HG03039 (cell line): ENCODE measurements around the gene LTB4R2.
"Not testable (repeated sequence)": the region's sequence is repeated elsewhere in the genome, so short reads cannot be mapped to it uniquely, and the experiment has no call there.

ENCODE experiments used
- ATAC-seq: cut with Tn5 transposase; IDR thresholded peaks from one replicate; pipeline ENCODE4 v1.9.1; 2021; ENCODE audit warnings: mild to moderate bottlenecking, moderate library complexity; ENCODE audit not compliant: unreplicated experiment

LTB4R2 gene

DNA sequence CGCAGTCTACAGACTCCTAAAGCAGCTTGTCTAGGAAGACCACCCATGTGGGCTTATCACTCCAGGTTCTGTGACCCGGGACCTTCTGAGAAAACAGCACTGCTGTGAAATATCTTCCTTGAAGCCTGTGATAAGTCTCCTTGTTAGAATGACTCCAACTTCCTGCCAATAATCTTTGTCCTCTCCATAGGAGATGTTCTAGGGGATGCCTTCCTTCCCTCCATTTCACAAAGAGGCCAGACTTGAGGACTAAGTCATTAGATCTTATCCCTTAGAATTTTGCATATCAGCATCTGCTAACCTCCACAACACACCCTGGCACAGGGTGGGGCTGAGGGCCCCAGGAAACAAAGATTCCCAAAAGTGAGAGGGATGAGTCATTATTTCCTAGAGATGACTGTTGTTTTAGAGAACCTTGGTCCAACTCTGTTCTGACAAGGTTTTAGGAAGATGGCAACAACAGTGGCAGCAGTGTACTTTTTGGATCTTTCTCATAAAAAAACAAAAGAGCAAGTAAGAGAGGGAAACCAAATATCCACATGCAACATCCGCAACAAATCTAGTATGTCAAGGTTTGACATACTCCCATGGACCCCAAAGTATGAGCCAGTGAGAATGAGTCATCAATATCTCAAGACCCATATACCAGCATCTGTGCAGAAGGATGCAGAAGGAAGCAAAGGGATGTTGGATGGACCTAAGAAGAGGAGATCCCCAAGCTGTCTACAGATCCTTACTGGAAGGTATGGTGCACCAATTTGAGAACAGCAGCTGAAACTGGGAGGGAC is 7.4 kb downstream of the LTB4R2 start:
- no peak for ATAC-seq

DNA sequence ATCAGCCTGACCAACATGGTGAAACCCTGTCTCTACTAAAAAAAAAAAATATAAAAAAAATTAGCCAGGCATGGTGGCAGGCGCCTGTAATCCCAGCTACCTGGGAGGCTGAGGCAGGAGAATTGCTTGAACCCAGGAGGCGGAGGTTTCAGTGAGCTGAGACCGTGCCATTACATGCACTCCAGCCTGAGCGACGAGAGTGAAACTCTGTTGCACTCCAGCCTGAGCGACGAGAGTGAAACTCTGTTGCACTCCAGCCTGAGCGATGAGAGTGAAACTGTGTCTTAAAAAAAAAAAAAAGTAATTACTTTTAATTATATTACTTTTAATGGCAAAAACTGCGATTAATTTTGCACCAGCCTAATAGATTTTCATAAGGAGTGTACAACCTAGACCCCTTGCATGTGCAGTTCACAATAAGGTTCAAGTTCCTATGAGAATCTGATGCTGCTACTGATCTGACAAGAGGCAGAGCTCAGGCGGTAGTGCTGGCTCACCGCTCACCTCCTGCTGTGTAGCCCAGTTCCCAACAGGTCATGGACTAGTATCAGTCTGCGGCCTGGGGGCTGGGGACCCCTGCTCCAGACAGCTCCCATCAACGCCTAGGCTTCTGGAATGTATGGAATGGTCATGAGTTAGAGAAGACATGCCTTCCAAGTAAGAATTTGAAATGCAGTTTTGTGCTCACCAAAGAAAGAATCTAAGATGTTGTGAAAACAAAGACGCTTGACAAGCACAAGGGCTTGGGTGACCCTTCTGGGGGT is 11.5 kb downstream of the LTB4R2 start:
- ATAC-seq, result no peak

DNA sequence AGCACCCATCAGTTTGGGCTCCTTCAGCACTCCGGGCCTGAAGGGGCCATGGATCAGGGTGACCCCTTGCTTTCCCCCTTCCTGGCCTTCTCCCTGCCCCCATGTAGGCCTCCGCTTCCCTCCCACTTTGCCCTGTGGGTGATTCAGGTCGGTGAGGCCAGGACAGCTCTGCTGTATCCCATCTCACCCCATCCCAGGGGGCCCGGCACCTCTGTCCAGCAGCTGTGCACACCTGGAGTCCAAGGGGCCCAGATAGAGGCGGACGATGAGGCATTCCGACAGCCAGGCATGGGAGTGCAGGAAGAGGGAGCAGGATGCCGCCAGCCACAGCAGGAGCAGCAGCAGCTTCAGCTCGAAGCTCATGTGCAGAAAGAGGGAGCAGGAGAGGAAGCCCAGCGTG is 12.7 kb downstream of the LTB4R2 start:
- no peak for ATAC-seq

DNA sequence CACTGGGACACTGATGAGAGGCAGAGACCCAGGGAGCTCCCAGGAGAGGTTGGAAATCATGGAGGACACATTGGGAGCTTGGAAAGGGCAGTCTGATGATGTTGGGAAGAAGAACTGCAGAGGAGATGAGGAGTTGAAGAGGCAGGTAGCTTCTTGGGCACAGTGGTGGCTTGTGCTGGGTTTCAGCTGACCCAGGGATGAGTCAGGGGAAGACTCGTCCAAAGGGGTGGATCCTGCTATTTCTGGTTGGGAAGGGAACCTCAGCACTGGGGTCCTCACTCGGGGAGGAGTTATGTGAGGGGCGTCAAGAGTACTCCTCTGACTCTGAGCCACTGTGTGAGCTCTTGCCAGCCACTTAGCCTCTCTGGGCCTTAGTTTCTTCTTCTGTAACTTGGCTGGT is 13.4 kb downstream of the LTB4R2 start:
- no peak for ATAC-seq

DNA sequence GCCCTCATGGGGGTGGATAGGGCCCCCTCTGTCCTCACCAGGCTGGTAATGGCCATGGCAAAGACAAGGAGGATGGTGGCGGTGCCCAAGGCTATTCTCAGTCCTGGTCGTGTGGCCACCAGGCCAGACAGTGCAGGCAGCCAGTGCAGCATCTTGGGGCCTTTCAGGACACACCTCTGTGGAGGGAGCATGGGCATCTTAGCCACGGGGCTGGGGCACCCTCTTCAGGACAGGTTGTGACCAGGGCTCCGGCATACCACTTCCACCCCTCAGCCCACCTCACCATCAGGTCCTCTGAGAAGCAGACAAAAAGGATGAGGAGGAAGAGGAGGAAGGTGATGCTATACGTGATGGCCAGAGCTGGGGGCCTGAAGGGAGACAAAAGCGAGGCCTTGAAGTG is 14.1 kb downstream of the LTB4R2 start:
- no peak for ATAC-seq

DNA sequence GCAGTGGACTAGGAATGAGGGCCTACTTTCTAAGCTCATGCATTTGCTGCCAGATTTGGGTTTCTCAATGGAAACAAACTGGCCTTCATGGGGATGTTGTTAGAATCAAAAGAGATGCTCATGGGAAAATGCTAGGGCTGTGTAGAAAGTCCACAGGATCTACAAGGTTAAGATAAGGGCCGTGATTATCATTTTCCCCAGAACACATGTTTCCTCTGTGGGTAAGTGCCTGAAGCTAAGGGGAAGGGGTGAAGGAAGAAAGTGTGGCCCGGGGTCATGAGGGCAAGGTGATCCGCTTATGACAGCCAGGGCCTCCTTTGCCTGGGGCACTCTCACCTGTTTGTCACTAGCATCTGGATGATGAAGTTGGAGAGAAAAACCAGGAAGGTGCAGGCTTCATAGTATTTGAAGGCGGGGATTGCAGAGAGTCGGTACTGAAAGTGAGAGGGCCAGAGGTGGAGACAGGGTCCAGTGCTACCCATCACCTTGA is 15.1 kb downstream of the LTB4R2 start:
- ATAC-seq, result no peak

DNA sequence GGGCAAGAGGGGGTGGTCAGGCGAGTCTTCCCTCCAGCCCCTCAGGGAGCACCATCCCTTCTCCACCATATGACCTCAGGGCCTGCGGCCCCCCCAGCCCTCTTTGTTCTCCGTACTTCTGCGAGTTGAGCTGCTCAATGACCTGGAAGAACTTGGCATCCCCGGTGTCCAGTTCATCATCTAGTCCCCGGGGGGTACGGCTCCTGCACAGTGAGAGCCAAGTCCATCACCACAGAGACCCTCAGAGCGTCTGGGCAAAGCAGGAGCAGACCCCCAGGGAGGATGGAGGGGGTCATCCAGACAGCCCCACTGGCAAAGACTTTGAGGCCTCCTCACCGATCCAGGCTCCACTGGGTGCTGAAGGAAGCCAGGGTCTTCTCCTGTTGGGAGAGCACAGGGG is 16.0 kb downstream of the LTB4R2 start:
- ATAC-seq, result no peak

DNA sequence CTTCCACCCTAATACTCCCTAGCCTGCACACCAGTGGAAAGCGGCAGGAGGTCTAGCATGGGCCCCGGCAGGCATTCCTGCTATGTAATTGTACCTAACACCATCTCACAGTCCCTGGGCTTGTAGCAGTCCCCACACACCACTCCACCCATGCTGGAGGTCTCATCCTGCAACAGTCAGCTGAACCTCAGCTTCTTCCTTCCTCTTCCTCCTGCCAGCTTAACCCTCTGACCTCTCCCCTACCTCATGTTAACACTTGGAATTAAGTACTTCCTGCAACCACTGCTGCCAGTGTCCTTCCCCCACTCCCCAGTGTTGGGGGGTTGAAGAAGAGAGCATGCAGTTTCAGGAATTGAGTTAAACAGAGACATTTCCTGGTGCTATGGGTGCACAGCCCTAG is 17.4 kb downstream of the LTB4R2 start:
- ATAC-seq, result no peak

DNA sequence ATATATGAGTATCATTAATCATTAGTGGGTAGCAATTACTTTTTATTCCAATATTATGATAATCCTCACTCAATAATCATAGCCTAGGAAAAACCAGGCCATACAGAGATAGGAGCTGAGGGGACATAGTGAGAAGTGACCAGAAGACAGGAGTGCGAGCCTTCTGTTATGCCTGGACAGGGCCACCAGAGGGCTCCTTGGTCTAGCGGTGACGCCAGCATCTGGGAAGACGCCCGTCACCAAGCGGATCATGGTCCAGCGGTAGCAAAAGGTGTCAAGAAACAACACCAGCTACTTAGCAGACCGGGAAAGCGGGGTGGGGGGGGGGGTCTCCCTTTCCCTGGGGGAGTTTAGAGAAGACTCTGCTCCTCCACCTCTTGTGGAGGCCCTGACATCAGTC is 18.0 kb downstream of the LTB4R2 start:
- not testable (repeated sequence) for ATAC-seq

DNA sequence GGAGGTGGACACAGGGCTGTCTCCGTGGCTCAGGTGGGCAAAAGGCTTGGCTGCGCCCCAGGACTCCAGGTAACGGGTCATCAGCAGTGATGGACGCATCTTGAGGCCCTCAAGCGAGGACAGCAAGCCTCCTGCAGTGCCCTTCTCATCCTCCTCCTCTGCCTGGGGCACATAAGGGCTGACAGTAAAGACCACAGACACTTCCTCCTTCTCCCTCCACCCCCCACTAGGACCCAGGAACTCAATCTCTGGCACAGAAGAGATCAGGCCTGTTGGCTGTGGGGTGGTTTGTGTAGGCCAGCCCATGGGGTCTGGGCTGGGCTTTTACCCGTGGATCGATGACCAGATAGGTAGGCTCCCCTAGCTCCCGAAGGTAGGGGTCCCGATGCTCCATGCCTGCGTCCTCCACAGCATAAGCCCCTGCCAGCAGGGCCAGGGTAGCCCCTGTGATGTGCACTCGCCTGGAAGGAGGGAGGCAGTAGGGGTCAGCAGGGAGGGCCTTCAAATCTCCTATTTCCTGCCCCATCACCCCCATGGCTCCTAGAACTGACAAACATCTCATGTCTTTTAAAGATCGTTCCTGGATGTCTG is 19.2 kb downstream of the LTB4R2 start:
- ATAC-seq, result no peak

DNA sequence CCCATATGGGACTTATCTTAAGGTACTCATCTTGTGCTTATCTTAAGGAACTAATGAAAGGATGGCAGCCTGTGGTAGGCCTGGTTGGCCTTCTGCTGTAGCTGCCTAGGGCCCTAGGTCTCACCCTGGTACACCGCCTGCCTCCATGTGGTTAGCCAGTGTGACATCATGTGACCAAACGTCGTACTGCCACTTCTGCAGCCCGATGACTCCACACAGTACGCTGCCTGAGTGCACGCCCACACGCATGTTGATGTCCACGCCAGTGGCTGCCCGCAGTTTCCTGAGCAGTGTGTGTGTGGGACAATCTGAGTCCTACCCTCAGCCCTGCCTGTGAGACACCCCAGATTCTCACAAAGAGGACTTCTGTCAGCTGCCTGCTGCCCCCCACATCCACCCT is 19.8 kb downstream of the LTB4R2 start:
- no peak for ATAC-seq

DNA sequence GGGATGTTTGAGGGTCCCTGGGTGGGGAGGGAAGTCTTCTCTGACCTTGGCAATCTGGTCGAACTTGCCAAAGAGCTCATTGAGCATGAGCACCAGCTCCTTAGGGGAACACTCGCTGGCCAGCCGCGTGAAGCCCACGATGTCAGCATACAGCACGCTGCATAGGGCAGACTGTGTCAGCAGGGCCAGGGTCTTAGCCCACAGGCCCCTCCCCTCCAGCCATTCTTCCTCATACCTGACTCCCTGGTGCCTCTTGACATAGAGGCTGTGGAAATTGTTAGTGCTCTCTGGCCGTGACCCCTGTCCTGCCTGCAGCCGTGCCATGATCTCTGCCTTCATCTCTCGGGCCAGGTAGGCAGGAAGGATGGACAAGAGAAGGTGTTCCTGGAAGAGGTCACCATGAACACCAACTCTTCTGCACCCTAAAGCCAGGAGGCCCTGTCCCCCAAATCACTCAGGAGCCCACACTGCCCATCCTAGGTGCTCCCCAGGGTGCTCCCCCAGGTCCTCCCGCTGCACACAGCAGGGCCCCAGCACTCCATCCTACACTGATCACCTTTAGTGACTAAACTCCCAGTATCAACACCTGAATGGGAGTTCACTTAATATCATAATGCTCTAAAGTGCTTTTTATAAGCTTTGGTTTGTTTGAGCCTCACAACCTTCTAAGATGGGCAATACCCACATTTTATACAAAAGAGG is 21.2 kb downstream of the LTB4R2 start:
- ATAC-seq, result no peak

DNA sequence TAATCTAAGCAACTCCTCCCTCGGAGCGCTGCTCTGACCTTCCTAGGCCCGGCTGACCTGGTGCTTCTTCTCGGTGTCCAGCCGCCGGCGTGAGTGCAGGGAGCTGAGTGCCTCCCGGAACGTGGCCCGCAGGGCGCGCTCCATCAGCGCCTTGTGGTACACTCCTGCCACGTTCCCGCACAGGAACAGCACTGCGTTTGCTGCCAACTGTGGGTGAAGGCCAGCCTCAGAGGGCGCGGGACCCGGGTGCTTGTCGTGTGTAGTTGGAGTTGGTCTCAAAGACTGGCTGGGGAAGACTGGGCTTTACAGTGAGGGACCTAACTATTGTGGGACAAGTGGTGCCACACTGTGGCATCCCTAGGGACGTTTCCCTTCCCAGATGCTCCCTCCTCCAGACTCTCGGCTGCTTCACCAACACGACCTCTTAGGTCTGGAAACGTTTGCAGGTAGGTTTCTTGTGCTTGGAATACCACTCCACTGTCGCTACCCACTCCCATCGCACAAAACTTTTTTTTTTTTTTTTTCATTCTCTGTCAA is 21.9 kb downstream of the LTB4R2 start:
- no peak for ATAC-seq

DNA sequence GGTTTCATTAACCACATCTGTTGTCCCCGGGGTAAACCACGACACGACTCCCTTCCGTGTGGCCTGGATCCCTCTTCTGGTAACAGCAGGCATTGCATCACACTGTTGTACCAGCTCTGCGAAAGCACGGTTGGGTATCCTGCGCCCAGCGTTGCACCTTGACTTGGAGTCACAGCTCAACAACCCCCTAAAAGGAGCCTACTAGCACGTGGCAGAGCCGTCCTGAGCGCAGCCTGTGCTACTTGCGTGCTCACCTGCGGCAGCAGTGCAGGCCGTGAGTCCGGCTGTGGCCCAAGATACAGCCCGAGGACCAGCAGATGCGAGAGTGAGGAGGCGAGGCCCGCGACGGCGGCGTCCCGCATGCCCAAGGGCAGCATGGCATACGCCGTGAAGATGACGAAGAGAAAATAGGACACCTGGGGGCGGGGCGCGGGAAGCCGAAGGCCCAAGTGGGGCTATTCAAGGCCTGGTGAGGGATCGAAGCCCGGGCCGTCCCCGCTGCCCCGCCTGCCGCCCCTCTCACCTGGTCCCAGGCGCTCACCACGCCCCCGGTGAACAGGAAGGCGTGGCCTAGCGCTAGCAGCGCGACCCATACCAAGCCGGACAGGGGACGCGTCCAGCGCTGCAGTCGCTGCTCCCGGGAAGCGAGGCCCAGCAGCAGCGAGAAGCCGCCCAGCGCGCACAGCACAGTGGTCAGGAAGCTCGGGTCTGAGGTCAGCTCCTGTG is 22.5 kb downstream of the LTB4R2 start:
- peak; percentile 76 for ATAC-seq

DNA sequence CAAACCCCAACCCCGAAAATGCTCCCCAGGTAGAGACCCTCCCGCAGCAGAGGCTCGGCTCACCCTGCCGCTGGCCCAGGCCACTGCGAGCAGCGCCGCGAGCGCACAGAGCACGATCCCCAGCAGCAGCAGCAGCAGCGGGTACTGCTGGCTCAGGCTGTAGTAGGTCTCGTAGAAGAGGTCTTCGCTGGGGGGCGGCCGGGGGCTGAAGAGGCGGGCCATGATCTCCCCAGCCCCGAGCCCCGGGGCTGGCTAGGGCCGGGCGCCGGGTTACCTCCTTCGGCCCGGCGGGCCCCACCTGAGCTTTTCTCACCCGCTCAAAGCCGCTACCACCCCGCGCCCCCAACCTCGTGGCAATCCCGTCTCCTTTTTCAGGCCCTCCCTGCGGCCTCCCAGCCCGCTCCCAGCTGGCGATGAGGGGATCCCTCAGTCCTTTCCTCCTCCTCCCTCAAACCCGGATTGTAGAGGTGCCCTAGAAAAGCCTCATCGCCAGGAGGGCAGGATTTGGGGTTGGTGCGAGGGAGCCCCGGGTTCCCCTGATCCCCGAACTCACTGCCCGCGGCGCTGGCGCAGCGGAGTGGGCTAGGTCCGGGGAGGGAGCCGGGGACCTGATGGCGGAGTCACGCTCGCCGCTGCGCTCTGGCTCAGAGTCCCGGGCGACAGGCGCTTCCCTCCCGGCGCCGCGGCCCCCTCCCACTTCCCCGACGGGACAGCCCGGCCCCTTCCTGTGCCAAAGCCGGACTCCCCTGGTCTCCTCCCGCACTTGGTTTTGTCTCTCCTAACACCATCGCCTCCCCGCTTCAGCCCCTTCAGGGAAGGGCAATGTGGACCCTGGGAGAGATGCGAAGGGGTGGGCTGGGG is 24.7 kb downstream of the LTB4R2 start, which contains the start of gene ADCY4:
Gene ADCY4, minus strand, starts transcription at position 641 of the 861 bp plus-strand sequence. Its CDS starts 419 bp downstream, at position 222.
- ATAC-seq, result no peak

DNA sequence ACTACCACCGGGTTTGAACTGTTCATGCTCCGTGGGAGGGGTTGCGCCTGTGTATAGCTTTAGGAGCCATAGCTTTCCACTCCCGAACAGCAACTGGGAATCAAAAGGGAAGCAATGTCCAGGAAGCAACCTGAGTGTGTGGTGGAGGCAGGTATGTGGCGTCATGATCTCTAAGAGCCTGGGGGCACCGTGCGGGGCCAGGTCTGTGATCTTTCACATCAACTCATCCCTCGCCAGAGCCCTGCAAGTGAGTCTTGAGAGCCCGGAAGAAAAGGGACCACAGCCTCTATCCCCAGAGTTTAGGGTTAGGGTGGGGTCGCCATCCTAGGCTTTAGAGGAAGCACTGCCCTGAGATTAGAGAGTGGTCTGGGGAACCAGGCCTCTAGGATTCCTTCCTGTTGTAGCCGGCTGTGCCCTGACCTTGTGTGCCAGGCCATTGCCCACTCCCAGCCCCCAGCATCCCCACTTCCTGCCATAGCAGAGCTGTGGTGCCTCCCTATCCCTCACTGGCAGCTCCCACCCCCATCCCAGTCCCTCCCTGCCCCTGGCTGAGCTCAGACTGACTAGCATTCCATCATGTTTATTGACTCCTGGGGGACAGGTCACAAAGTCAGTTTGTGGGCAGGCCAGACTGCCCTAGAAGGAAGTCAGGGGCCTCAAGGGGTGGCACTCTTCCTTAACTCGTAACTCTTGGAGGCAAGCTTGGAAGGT is 25.7 kb downstream of the LTB4R2 start:
- no peak for ATAC-seq

DNA sequence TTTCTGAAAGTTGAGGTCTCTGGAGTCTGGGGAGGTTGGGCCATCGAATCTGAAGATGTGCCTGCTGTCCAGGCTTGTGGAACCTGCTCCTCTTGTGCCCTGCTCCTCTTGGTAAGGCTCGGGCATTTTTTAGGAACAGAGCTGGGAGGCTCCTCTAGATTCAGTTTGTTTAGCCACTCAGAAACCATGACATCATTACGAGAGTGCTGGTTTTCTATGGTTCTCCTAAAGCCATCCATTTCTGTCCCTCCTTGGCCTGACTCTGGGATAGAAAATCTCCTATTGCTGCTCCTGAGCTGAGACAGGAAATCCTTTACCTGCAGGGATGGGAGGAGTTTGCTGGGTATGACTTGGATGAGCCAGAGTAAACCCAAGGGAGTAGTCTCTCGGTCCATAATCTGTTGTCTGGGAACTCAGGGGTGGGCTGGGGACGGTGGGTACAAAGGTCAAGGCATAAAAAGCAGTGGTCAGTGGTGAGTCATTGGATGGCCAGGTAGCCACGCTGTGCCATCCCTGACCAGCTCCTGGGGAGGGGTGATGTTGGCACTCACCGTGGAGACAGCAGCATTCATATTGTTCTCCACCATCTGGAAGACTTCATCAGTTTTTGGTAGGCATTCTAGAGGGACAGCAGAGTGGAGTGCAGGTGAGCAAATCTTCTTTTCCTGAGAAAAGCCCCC is 27.3 kb downstream of the LTB4R2 start:
- ATAC-seq, result no peak

DNA sequence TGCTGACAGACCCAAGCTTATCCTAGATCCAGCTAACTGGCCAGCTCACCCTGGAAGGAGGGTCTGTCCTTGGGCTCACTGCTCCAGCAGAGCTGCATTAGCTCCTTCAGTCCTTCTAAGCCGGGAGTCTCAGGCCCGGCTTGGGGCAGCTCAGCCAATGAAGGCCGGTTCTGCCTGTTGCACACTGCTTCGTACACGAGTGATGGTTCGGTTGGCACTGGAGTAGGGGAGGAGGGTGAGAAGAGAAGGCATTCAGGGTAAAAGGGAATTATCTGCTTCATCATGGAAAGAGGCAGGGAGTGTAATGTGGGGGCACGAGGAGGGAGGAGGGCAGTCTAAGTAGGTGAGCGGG is 27.9 kb downstream of the LTB4R2 start:
- ATAC-seq, result no peak
